GM18909 (cell line): ENCODE results near the gene LYST.
A peak's percentile ranks its signal among the peaks of the same experiment; 100 is the strongest.
"Not testable (repeated sequence)": the region's sequence is repeated elsewhere in the genome, so short reads cannot be mapped to it uniquely, and the experiment has no call there.

Experiments
- ATAC-seq: cut with Tn5 transposase; IDR thresholded peaks from one replicate; pipeline ENCODE4 v1.9.1; 2021; ENCODE audit warnings: mild to moderate bottlenecking; ENCODE audit not compliant: unreplicated experiment, poor library complexity

Gene LYST

DNA sequence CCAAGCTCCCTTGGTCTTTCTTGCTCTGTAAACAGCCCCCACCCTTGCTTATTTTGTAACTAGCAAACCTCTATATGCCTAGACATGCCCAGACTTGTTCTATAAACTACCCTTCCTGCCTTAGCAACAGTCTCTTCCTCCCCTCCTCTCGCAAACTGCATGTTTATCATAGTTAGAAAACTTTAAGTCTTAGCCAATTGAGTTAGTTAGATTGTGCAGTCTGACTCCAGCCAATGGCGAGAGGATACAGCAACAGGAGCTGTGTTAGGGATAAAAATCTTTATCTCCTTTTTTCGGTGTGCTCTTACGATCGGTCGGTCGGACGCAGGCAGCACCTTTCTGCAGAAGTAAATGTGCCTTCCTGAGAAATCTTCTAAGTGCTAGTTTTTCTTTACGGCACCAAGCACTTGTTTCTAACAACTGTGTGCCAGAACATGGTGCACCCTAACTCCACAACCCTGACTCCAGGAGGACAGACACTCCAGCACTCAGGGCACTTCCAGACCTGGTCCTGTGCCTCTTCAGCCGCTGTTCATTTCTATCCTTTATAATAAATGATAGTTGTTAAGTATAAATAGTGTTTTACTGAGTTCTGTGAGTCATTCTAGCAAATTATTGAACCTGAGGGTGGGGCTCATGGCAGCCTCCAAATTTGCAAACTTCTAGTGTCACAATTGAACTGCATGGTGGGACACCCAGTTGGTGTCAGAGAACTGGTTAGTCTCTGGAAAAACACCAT lies 191.4 kb downstream of the LYST start:
- ATAC-seq, result no peak

- ATAC-seq, result no peak
Observed at GRCh38 chr1:235673981-235674380, 192.7 kb downstream of the LYST start.

GRCh38 chr1:235671992-235672391 lies 194.7 kb downstream of the LYST start:
- no peak for ATAC-seq

GRCh38 chr1:235670157-235670776 lies 196.4 kb downstream of the LYST start:
- ATAC-seq, result no peak

DNA sequence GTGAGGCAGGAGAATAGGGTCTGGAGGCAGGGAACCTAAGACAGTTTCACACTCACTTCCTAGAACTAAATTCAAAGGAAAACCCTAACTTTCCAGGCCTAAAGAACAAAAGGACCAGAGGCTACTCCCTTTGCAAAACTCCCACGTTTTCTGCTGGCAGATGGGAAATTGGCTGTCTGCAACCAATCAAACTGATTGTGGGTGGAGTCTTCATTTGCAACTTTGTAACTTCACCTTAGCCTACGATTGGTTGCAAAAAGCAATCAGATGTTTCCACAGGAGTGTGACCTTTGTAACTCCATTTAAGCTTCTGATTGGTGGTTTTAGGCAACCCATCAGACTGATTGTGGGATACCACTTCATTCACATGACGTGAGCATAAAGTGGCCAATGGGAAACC lies 197.4 kb downstream of the LYST start:
- ATAC-seq, result no peak

GRCh38 chr1:235663628-235664027 lies 203.1 kb downstream of the LYST start:
- ATAC-seq, result no peak

- no peak for ATAC-seq
Observed at GRCh38 chr1:235661568-235661967, 205.1 kb downstream of the LYST start.

DNA sequence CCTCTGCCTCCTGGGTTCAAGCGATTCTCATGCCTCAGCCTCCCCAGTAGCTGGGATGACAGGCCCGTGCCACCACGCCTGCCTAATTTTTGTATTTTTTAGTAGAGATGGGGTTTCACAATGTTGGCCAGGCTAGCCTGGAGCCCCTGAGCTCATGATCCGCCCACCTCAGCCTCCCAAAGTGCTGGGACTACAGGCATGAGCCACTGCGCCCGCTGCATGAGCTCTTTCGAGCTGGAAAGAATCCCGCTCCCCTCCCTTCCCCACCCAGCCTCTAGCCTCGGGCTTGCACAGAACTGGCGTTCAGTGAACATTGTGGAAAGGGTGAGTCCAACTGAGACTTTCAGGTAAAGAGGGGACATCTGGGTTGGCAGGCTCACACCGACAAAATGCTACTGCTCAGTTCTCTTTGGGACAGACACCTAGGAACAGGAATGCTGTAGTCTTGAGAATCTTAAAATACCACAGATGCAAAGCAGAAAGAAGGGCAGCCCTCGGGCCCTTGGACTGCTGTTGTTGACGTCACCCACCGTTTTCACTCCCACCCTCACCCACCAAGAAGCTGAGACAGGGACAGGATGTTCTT lies 207.4 kb downstream of the LYST start:
- ATAC-seq, result no peak

- ATAC-seq, result no peak
Observed at GRCh38 chr1:235657747-235658526, 208.8 kb downstream of the LYST start.

GRCh38 chr1:235657269-235657668 lies 209.4 kb downstream of the LYST start:
- ATAC-seq, result no peak

- ATAC-seq, result no peak
Observed at GRCh38 chr1:235652364-235652763, 214.3 kb downstream of the LYST start.

DNA sequence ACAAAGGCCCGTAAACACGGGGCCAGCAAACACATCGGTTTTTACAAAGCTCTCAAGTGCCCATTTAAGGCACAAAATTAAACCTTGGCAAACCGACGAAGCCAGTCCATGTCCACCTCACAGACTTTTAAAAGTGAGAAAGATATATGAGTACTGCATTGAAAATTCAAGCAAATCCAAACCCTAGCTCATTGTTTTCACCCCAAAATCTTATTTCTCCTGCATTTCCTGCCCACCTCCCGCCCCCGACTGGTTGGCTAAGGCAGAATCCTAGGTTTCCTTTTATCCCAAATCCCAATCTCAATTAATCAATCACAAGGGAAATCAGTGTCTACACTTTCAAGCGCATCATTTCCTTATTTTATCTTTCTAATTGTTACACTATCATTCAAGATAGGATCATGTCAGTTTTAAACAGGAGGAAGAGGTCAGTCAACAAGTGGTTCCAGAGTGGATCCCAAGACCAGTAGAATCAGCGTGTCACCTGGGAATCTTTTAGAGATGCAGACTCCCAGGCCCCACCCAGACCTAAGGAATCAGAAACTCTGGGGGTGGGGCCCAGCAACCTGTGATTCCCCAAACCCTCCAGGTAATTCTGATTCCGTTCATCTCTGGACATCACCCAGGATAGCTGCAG lies 215.4 kb downstream of the LYST start:
- no peak for ATAC-seq

DNA sequence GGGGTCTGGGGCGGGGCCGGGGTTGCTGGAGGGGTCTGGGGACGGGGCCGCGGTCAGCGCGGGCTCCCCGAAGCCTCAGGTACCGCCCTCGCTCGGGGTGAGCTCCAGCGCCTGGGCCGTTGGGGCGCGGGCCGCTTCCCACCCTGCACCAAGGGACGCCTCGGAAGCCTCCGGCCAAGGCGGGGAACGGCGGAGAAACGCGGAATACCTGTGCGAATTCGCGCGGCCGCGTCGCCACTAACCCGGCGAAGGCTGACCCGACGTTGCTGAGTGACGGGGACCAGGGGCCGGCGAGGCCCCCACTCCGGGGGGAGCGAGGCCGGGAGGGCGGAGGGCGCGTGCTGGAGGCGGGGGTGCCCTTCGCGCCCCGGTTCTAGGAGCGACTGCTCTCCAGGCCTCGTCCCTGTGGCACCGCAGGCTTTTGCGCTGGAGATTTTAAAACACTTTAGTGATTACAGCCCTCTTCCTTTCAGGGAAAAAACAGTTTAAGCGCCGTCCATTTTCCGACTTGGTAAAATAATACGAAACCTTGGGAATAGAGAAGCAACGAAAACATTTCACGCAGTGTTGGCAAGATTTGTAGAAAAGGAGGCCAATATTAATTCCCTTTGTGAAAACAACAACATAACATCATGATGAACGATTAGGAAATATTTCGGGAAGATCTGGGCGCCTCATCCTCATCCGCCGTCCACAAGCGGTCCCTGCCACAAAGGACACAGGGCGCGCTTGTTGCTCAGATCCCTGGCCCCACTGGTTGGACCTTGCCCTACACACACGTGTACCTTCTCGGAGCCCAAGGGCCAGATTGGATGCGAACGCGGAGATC lies 216.2 kb downstream of the LYST start:
- ATAC-seq, result no peak

DNA sequence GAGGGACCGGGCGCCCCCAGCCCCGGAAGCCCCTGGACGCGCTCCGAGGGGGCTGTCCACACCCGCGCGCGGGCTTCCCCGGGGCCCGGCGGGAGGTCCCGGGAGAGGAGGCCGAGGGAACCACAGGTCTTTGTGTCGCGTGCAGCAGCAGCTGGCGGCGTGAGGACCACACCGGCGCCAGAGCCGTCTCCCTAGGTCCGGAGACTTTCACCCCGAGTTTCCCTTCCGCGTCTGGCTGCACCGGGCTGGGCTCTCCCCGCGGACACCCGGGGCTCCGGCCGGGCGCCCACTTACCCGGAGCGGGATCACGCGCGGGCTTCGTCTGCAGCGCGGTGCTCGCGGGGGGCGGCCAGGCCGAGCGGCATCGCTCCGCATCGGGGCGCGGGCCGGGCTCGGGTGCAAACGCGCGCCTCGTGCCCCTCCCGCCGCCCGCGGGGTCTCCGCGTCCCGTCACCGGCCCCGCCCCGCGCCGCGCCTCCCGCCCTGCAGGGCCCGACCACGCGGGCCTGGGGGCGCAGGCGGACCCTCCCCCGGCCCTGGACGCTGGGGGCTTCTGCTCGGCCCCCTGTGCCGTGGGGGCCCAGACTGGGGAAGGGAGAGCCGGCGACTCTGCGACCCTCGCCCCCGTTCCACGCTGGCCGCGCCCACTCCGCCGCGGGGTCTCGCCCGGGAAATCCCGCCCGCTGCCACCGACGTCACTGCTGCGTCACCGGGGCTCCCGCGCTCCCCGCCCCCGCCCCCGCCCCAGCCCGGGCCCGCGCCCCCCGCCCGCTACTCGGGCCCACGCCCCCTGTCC lies 217.1 kb downstream of the LYST start, which contains the start of gene GNG4:
GNG4 (minus strand) TSS at position 417 of the 796 bp plus-strand sequence. CDS start 65,946 bp downstream, outside the sequence.
- peak; percentile 47 for ATAC-seq

DNA sequence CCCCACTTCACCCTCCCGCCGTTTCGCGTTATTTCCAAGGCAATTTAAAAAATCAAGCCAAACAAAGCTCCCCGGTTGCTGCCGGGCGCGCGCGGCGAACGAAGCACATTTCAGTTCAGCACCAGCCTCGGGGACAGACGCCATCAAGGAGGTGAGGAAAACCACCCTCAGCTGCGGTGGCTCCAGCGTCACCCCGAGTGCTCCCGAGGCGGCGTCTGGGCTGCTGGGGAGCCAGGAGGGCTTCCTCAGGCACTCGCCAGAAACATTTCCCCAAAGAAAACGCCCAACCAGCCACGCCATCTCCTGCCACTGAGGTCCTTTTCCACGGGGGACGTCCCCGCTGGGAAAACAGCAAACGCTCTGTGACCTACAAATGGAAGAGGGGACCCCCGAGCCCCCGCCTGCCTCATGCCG lies 217.7 kb downstream of the LYST start:
- peak; percentile 48 for ATAC-seq

DNA sequence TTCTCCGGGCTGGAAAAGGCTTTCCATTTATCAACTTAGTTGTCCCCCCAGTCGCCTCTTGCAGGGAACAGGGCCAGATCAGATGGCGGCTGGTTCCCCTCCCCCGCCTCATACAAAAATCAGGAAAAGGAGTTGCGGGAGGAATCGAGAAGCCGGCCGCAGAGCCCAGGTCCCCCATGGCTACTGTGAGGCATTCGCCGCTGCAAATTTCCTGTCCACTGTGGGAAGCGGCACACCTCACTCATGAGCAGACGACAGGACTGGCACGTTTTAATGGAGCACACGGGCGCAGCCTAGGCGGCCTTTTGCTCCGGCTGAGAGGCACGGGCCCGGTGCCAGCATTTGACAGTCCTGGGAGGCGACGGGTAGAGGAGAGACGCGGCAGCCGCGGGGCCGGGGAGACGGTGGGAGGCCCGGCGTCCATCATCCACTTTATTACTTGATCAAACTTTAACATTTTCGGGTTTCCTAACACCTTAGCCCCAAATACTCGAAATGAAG lies 218.2 kb downstream of the LYST start:
- no peak for ATAC-seq

DNA sequence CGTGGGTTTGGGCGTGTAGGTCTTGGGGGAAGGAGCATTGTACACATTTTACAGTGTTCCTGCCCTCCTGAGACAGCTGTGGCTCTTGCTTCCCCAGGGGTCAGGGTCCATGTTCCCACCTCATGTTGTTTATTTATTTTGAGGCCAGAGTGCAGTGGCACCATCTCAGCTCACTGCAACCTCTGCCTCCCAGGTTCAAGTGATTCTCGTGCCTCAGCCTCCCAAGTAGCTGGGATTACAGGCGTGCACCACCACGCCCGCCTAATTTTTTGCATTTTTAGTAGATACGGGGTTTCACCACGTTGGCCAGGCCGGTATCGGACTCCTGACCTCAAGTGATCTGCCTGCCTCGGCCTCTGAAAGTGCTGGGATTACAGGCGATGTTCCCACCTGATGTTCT lies 219.2 kb downstream of the LYST start:
- ATAC-seq, result not testable (repeated sequence)

GRCh38 chr1:235646463-235646862 lies 220.2 kb downstream of the LYST start:
- no peak for ATAC-seq
